K562 (cell line): ENCODE results near the gene NPFFR1. TPM values are rescaled to one million over a fixed set of nuclear protein-coding genes. Genes with fewer than 3 reads are reported as not detected.

ENCODE experiments used
- ATF6 ChIP-seq: sonication (generic); formaldehyde crosslinking; IDR thresholded peaks from 2 replicates; pipeline ENCODE4 v1.4.0; 2020; ENCODE audit warnings: mild to moderate bottlenecking, missing genetic modification reagents
- CEBPB ChIP-seq: fragments of 450-650 bp; IDR thresholded peaks from 2 replicates; pipeline ENCODE4 v1.6.1; 2016; ENCODE audit warnings: missing genetic modification characterization, missing compliant biosample characterization
- CTCF ChIP-seq, 3 experiments: IDR thresholded peaks in 2 of 3; conservative IDR thresholded peaks in 1 of 3; 2 replicates each; pipeline ENCODE4 v1.5.1; 2011 to 2012; ENCODE audit warnings: low read length in 3 of 3, mild to moderate bottlenecking in 3 of 3, control low read depth in 2 of 3, improper control_type of control experiment in 1 of 3, inconsistent platforms in 1 of 3, low read depth in 1 of 3, mixed read lengths in 1 of 3, moderate library complexity in 1 of 3; ENCODE audit not compliant: insufficient read depth in 2 of 3
- EZH2 ChIP-seq: IDR thresholded peaks from 2 replicates; pipeline ENCODE4 v1.6.1; 2012; ENCODE audit warnings: low read depth, mild to moderate bottlenecking, inconsistent platforms, low read length, borderline replicate concordance
- HBP1 ChIP-seq: fragments of 450-650 bp; formaldehyde crosslinking; IDR thresholded peaks from 2 replicates; pipeline ENCODE4 v1.4.0; 2022; ENCODE audit warnings: missing genetic modification characterization
- MAFK ChIP-seq: IDR thresholded peaks from 2 replicates; pipeline ENCODE4 v1.6.1; 2011; ENCODE audit warnings: low read length, improper control_type of control experiment
- MCM3 ChIP-seq: fragments of 450-650 bp; IDR thresholded peaks from 2 replicates; pipeline ENCODE4 v1.6.1; 2016
- NFRKB ChIP-seq: fragments of 450-650 bp; IDR thresholded peaks from 2 replicates; pipeline ENCODE4 v1.6.1; 2016; ENCODE audit warnings: low read depth
- NFYB ChIP-seq: IDR thresholded peaks from 2 replicates; pipeline ENCODE4 v1.6.1; 2011; ENCODE audit warnings: mild to moderate bottlenecking, moderate library complexity; ENCODE audit not compliant: insufficient read length; ENCODE audit errors: extremely low read depth
- POLR2A ChIP-seq: fragments of 450-650 bp; conservative IDR thresholded peaks from 2 replicates; pipeline ENCODE4 v1.6.1; 2016
- SIN3B ChIP-seq: fragments of 450-650 bp; IDR thresholded peaks from 2 replicates; pipeline ENCODE4 v1.6.1; 2017; ENCODE audit warnings: low read depth, mild to moderate bottlenecking, moderate library complexity
- SMARCC2 ChIP-seq: fragments of 450-650 bp; IDR thresholded peaks from 2 replicates; pipeline ENCODE4 v1.6.1; 2017; ENCODE audit warnings: antibody characterized with exemption, moderate library complexity, mild to moderate bottlenecking, low read depth
- THRB ChIP-seq: fragments of 450-650 bp; formaldehyde crosslinking; conservative IDR thresholded peaks from 2 replicates; pipeline ENCODE4 v1.4.0; 2022; ENCODE audit warnings: mild to moderate bottlenecking, missing genetic modification characterization
- USF1 ChIP-seq: sonication (generic); formaldehyde crosslinking; IDR thresholded peaks from 2 replicates; pipeline ENCODE4 v1.9.0; 2022; ENCODE audit warnings: mild to moderate bottlenecking, missing genetic modification reagents
- ZNF175 ChIP-seq: fragments of 200-800 bp; sonication (Bioruptor generic); IDR thresholded peaks from 2 replicates; pipeline ENCODE4 v1.6.1; 2016; ENCODE audit warnings: low read depth, mild to moderate bottlenecking, missing genetic modification characterization, missing compliant biosample characterization
- ZNF639 ChIP-seq, 2 experiments: fragments of 200-800 bp in 1 of 2; sonication (Bioruptor generic) in 1 of 2; sonication (generic) in 1 of 2; formaldehyde crosslinking in 1 of 2; IDR thresholded peaks in 1 of 2; conservative IDR thresholded peaks in 1 of 2; 2 replicates each; pipeline versions ENCODE4 v1.5.0 to v1.6.1; 2016 to 2020; ENCODE audit warnings: missing compliant biosample characterization in 1 of 2, missing genetic modification characterization in 1 of 2, missing genetic modification reagents in 1 of 2
- ZNF695 ChIP-seq: fragments of 450-650 bp; formaldehyde crosslinking; IDR thresholded peaks from 2 replicates; pipeline ENCODE4 v1.4.0; 2020; ENCODE audit warnings: mild to moderate bottlenecking, moderate library complexity
- polyA plus RNA-seq, 8 experiments: library from polyadenylated mRNA; depleted of rRNA in 4 of 8; stranded (reverse) in 5 of 8; unstranded in 3 of 8; fragments of >200 nt; fragmentation: Nextera tagmentation in 2 of 8; fragmentation: Illumina TruSeq in 1 of 8; extraction: Ambion mirVana in 2 of 8; extraction: Trizol in 1 of 8; gene quantifications; 2 replicates each; pipeline versions ENCODE4 v1.2.1 to v1.2.3, GENCODE V29; 2011 to 2014; ENCODE audit warnings: inconsistent platforms in 1 of 8, missing spikeins in 1 of 8
- total RNA-seq, 7 experiments: library from RNA; depleted of rRNA in 6 of 7; stranded (reverse); fragments of >200 nt in 6 of 7; fragmentation: Illumina TruSeq in 2 of 7; extraction: Trizol in 2 of 7; gene quantifications; 2 replicates each; pipeline versions ENCODE4 v1.2.1 to v1.2.3, GENCODE V29; 2011 to 2021; ENCODE audit warnings: low replicate concordance in 1 of 7

The NPFFR1 gene
- total and polyA plus RNA-seq, 9 of the 15 experiments (the other 6 are each of a cell fraction or from before 2014, with no cell fraction given), result under 0.01 TPM; not detected in 8

- TF ChIP-seq USF1 (CRISPR knock-in tag) (peak; percentile 90), ATF6 (CRISPR knock-in tag) (peak; percentile 57; the same call in 1 of the 2 replicates), ZNF639 (CRISPR knock-in tag; conservative IDR thresholded peaks at IDR 0.05 in 1 of 2, IDR thresholded peaks at IDR 0.05 in 1 of 2) (peak in 1 of 2 experiments; percentile 79; a peak in 1 of 4 replicates), ZNF695 (CRISPR knock-in tag) (0 out of 2 replicates have a peak, but pooled peaks have one; percentile 48), CTCF (IDR thresholded peaks at IDR 0.05 in 2 of 3, conservative IDR thresholded peaks at IDR 0.05 in 1 of 3; ENCODE audit: insufficient read depth in 2 of 3, low read depth in 1 of 3, low read length in 3 of 3) (peak in 2 of 3 experiments; percentile 48 to 50; a peak in 3 of 6 replicates), SIN3B (0 out of 2 replicates have a peak, but pooled peaks have one; percentile 39), MAFK (0 out of 2 replicates have a peak, but pooled peaks have one; percentile 10), ZNF175 (CRISPR knock-in tag) (0 out of 2 replicates have a peak, but pooled peaks have one; percentile 7), NFRKB (peak; percentile 87), THRB (CRISPR knock-in tag) (peak; percentile 74; the same call in 1 of the 2 replicates), NFYB (no peak), MCM3 (no peak), HBP1 (peak; percentile 91; the same call in 1 of the 2 replicates), CEBPB (tag) (peak; percentile 29; the same call in 1 of the 2 replicates), EZH2 (no peak), POLR2A (peak; percentile 95), SMARCC2 (peak; percentile 72)
Observed at GRCh38 chr10:70233109-70233938, 50.5 kb downstream of the NPFFR1 start, which contains the start of gene PPA1 (continued).
